Fibroblast of lung (primary cell): ENCODE results near the gene DNAJC18. TPM values are rescaled to one million over a fixed set of nuclear protein-coding genes. Genes with fewer than 3 reads are reported as not detected.

Experiments used
- DNase-seq, 2 donors: peaks; one replicate each; pipeline versions ENCODE4 v3.0.0 to v3.0.0-alpha.2; 2010; ENCODE audit warnings: low read depth in 2 of 2
- H2AFZ ChIP-seq: 2 replicates; pipeline ENCODE4 v1.5.1; 2012; ENCODE audit warnings: low read length, control low read depth, inconsistent platforms
- H3K27ac ChIP-seq: 2 replicates; pipeline ENCODE4 v1.5.1; 2011; ENCODE audit warnings: low read length, control low read depth; ENCODE audit not compliant: insufficient read depth
- H3K27me3 ChIP-seq: 2 replicates; pipeline ENCODE4 v1.5.1; 2011; ENCODE audit warnings: mild to moderate bottlenecking, low read length; ENCODE audit not compliant: control insufficient read depth, insufficient read depth
- H3K36me3 ChIP-seq: 2 replicates; pipeline ENCODE4 v1.5.1; 2011; ENCODE audit warnings: low read length; ENCODE audit not compliant: control insufficient read depth, insufficient read depth
- H3K4me1 ChIP-seq: 2 replicates; pipeline ENCODE4 v1.5.1; 2011; ENCODE audit warnings: low read length; ENCODE audit not compliant: control insufficient read depth, insufficient read depth; ENCODE audit errors: extremely low read depth
- H3K4me2 ChIP-seq: 2 replicates; pipeline ENCODE4 v1.5.1; 2011; ENCODE audit warnings: low read length, control low read depth; ENCODE audit not compliant: insufficient read depth; ENCODE audit errors: extremely low read depth
- H3K4me3 ChIP-seq, 4 experiments: fragments of 200-600 bp in 1 of 4; sonication (generic) in 1 of 4; replicated peaks in 1 of 4; 2 replicates each; pipeline ENCODE4 v1.5.1; 2011 to 2016; ENCODE audit warnings: low read length in 4 of 4, low read depth in 3 of 4, mild to moderate bottlenecking in 3 of 4, control low read depth in 2 of 4, inconsistent platforms in 1 of 4, mixed read lengths in 1 of 4; ENCODE audit not compliant: insufficient read depth in 1 of 4; ENCODE audit errors: control extremely low read depth in 1 of 4
- H3K79me2 ChIP-seq: 2 replicates; pipeline ENCODE4 v1.5.1; 2012; ENCODE audit warnings: mild to moderate bottlenecking, low read length, inconsistent platforms; ENCODE audit not compliant: control insufficient read depth, insufficient read depth
- H3K9ac ChIP-seq: 2 replicates; pipeline ENCODE4 v1.5.1; 2011; ENCODE audit warnings: mild to moderate bottlenecking, low read length, control low read depth; ENCODE audit not compliant: insufficient read depth
- H3K9me3 ChIP-seq: 2 replicates; pipeline ENCODE4 v1.5.1; 2012; ENCODE audit warnings: low read depth, low read length; ENCODE audit not compliant: control insufficient read depth, insufficient read depth
- H4K20me1 ChIP-seq: 2 replicates; pipeline ENCODE4 v1.5.1; 2011; ENCODE audit warnings: low read length; ENCODE audit not compliant: control insufficient read depth, insufficient read depth; ENCODE audit errors: extremely low read depth
- CTCF ChIP-seq, 2 donors: IDR thresholded peaks in 1 of 2; conservative IDR thresholded peaks in 1 of 2; 1 replicate in 1 of 2; 2 replicates in 1 of 2; pipeline ENCODE4 v1.5.1; 2011 to 2012; ENCODE audit warnings: low read length in 2 of 2, control low read depth in 1 of 2, inconsistent platforms in 1 of 2, low read depth in 1 of 2, mild to moderate bottlenecking in 1 of 2
- EZH2 ChIP-seq: IDR thresholded peaks from 2 replicates; pipeline ENCODE4 v1.5.1; 2012; ENCODE audit warnings: low read length, control low read depth, mild to moderate bottlenecking; ENCODE audit errors: missing control alignments
- polyA plus RNA-seq, 2 donors: library from polyadenylated mRNA; depleted of rRNA in 1 of 2; stranded (reverse) in 1 of 2; unstranded in 1 of 2; fragments of >200 nt; gene quantifications; 2 replicates each; pipeline ENCODE4 v1.2.1, GENCODE V29; 2011 to 2012; ENCODE audit warnings: missing spikeins in 1 of 2
- total RNA-seq: library from RNA; depleted of rRNA; stranded (reverse); fragments of >200 nt; gene quantifications from 2 replicates; pipeline ENCODE4 v1.2.1, GENCODE V29; 2014

DNAJC18 gene
- total and polyA plus RNA-seq, 2 donors (not counting 1 experiment from before 2014, with no cell fraction given), result 12.6 to 14.6 TPM

GRCh38 chr5:139422307-139422893, 16.9 kb downstream of the DNAJC18 start:
- no peaks in the 10 kb centered on the region for H3K27me3 ChIP-seq
- no peaks in the 10 kb centered on the region for H4K20me1 ChIP-seq
- H3K9me3 ChIP-seq, result no peaks in the 10 kb centered on the region
- TF ChIP-seq EZH2 (no peak), CTCF (conservative IDR thresholded peaks at IDR 0.05 in 1 of 2, IDR thresholded peaks at IDR 0.05 in 1 of 2; ENCODE audit: low read depth in 1 of 2, low read length in 2 of 2) (peak; percentile 84 to 93)
- DNase-seq, result peak; percentile 61 to 80
- no peaks in the 10 kb centered on the region for H3K36me3 ChIP-seq
- H3K4me2 ChIP-seq, result no peak overlapping the region
- no peak overlapping the region for H2AFZ ChIP-seq
- H3K4me3 ChIP-seq, result no peak overlapping the region
- H3K27ac ChIP-seq, result no peak overlapping the region
- no peak overlapping the region for H3K9ac ChIP-seq
- peaks cover 7% of the 10 kb centered on the region for H3K4me1 ChIP-seq
- H3K79me2 ChIP-seq, result no peaks in the 10 kb centered on the region

GRCh38 chr5:139419226-139420192, 19.8 kb downstream of the DNAJC18 start:
- H2AFZ ChIP-seq, result no peak overlapping the region
- no peak overlapping the region for H3K9ac ChIP-seq
- no peaks in the 10 kb centered on the region for H3K27me3 ChIP-seq
- no peak overlapping the region for H3K27ac ChIP-seq
- no peak for TF ChIP-seq EZH2
- no peak for TF ChIP-seq CTCF (conservative IDR thresholded peaks at IDR 0.05 in 1 of 2, IDR thresholded peaks at IDR 0.05 in 1 of 2; ENCODE audit: low read depth in 1 of 2, low read length in 2 of 2)
- H3K36me3 ChIP-seq, result peaks cover 2% of the 10 kb centered on the region
- peaks cover 3% of the 10 kb centered on the region for H3K4me1 ChIP-seq
- H3K4me3 ChIP-seq, result no peak overlapping the region
- no peak for DNase-seq
- H3K4me2 ChIP-seq, result no peak overlapping the region
- H3K79me2 ChIP-seq, result no peaks in the 10 kb centered on the region
- no peaks in the 10 kb centered on the region for H4K20me1 ChIP-seq
- no peaks in the 10 kb centered on the region for H3K9me3 ChIP-seq

GRCh38 chr5:139418793-139419192, 20.5 kb downstream of the DNAJC18 start:
- TF ChIP-seq CTCF (conservative IDR thresholded peaks at IDR 0.05 in 1 of 2, IDR thresholded peaks at IDR 0.05 in 1 of 2; ENCODE audit: low read depth in 1 of 2, low read length in 2 of 2) (no peak), EZH2 (no peak)
- Histone ChIP-seq H3K27ac (no peak overlapping the region), H3K79me2 (no peaks in the 10 kb centered on the region), H3K27me3 (no peaks in the 10 kb centered on the region), H3K4me3 (no peak overlapping the region), H3K9me3 (no peaks in the 10 kb centered on the region), H3K9ac (no peak overlapping the region), H2AFZ (no peak overlapping the region), H3K4me1 (peaks cover 3% of the 10 kb centered on the region), H4K20me1 (no peaks in the 10 kb centered on the region), H3K4me2 (no peak overlapping the region), H3K36me3 (peaks cover 2% of the 10 kb centered on the region)
- no peak for DNase-seq
